HG03378 (cell line): ENCODE measurements around the gene PIP5K1B.

Experiments used
- ATAC-seq: cut with Tn5 transposase; IDR thresholded peaks from one replicate; pipeline ENCODE4 v1.9.1; 2021; ENCODE audit warnings: mild to moderate bottlenecking, moderate library complexity; ENCODE audit not compliant: unreplicated experiment

PIP5K1B gene

DNA sequence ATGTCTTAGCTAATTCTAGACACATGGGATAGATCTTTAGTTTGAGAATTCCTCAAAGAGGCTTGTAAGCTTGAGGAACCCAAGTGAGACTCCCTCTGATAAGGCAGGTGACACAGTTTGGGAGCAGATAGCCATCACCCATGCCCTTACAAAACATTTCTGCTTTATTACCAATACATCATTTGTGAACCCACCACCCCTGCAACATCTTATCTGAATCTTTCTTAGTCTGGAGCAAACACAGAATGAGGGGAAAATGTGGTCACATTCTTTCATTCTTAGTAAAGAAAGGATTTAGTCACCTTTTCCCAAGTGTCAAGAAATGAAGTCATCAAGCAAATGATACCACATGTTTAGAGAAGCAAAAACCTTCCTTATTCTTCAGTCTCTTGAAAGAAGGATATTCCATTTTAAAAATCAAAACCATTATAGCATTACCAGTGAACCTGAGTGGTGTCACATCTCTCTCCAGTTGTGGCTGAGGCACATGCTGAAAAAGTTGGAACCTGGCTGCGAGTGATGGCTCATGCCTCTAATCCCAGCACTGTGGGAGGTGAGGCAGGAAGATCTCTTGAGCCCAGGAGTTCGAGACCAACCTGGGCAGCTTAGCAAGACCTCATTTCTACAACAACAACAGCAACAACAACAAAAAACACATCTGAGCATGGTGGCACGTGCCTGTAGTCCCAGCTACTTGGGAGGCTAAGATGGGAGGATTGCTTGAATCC lies 243.0 kb downstream of the PIP5K1B start:
- no peak for ATAC-seq

DNA sequence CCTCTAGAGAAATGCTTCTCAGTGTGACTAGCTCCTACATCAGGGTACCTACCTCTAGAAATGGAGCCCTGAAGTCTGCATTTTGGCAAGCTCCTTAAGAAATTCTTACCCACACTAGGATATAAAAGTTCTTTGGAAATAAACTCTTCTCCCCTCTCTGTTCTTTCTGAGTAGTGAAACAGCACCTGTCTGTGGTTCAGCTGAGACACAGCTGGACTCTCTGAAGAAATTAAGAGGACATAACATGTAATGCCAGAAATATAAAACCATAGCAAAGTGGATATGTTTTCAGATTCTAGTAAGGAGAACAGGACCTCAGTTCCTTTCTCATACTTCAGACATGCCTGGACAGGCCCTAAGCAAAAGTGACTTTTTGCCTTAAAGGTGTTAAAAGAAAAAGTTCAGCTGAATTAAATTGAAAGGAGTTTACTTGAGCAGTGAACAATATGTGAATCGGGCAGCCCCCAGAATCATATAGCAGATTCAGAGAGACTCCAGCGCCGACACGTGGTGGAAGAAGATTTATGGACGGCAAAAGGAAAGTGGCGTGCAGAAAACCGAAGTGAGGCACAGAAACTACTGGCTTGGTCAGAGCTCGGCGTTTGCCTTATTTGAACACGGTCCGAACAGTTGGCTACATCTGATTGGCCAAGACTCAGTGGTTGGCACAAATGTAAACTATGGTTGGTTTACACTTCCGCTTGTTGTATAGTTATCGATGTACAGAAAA lies 244.4 kb downstream of the PIP5K1B start:
- ATAC-seq = no peak

DNA sequence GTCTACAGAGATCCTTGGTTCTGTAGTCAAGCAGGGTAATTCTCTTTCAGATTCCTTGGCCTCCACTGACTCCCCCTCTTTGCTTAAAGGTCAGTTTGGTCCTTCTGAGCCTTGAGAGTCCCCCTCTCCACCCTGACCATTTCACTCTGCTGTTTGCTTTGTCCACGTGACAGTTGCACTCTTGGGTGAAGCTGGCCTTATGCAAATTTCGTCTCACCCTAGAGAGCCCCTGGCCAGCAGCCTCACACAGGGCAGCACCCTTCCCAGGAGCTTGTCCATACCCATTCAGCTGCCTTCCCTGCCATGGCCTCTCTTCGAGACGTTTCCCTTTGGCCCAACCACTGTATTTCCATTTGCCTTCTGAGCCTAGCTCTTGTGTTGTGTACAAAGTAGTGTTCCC lies 245.1 kb downstream of the PIP5K1B start:
- ATAC-seq = no peak

DNA sequence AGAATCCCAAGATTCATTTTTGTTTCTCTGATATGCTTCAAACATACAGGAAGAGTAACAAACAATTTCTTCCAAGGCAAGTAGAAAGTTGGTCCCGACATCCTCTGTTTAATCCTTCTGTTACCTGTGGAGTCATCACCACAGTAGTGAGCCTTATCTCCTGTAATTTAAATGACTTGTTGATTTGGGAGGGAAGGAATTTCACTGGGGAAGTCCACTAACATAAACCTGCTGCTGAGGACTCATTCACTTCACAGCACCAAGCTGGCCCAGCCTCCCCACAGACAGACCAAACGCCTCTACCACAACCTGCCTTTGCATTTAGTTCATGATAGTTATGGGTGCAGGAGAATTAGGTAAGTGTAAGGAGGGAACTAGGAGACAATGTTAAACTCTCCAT lies 245.6 kb downstream of the PIP5K1B start:
- ATAC-seq = no peak

DNA sequence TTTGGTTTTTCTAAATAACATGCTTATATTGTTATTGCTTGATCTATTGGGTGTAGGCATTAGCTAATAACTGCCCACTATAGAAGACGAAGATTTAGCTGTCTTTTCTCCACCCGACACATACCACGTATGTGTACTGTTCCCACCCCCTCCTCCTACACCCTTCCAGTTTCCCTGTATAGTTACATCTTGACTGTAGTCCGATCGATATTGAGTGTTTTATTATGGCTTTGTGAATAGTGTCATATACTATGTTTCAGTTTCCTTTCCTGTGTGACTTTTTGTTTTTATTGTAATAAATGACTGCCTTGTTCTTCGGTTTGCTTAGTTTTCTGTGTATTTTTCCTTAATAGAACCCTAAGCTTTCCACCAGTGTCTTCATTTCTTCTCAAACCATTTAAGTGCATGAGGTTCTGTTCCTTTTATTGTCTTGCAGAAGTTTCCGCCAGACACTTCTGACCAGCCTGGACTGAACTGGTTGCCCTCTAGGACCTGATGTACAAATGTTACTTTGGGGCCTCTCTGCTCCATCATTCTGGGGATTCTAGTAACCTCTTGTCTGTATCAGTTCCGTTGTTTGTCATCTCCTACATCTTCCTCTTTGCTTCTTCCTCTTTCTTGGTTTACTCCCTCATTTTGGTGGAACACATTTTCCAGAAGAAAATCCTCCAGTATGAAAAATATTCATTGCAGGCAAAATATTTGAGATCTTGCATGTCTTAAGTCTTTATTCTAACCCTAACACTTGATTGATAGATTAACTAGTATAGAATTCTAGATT lies 247.0 kb downstream of the PIP5K1B start:
- ATAC-seq = peak; percentile 77

- no peak for ATAC-seq
Observed at GRCh38 chr9:68953771-68954170, 248.7 kb downstream of the PIP5K1B start.

DNA sequence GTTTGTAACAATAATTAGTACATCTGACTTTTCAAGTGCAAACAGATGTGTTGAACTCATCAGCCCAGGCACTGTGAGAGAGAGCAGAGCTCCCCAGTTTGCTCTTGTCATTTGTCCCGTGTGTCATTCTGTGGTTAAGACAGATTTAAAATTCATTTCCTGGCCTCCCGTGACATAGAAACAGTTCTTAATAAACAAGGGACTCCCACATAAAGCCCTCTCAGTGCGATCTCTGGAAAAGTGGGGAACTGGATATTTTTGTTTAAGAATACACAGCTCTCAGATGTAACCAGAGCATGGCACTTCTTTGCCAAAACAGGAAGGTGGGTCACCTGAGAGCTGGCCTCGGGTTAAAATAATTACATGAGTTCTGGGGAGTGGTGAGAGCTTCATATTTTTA lies 250.3 kb downstream of the PIP5K1B start:
- ATAC-seq = no peak

DNA sequence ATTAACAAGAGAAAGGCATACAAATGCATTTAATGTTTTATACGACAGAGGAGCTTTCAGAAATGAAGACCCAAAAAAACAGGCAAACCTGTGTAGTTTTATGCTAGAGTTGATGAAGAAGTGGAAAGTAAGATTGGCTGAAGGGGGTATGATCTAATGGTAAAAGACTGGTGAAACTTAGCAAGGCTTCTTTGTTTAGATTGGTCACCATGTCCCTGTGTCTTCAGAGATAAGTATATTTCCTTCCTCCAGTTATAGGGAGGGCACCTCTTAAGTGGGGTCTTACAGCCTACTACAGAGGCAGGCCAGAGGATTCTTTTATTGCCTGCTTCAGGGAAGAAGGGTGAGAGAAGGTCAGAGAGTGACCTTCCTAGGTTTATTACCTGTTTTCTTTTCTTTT lies 252.4 kb downstream of the PIP5K1B start:
- no peak for ATAC-seq

- ATAC-seq = peak; percentile 50
Observed at GRCh38 chr9:68961587-68961986, 256.5 kb downstream of the PIP5K1B start.

- ATAC-seq = no peak
Observed at GRCh38 chr9:68963416-68963815, 258.4 kb downstream of the PIP5K1B start.

- no peak for ATAC-seq
Observed at GRCh38 chr9:68964102-68964541, 259.1 kb downstream of the PIP5K1B start.

DNA sequence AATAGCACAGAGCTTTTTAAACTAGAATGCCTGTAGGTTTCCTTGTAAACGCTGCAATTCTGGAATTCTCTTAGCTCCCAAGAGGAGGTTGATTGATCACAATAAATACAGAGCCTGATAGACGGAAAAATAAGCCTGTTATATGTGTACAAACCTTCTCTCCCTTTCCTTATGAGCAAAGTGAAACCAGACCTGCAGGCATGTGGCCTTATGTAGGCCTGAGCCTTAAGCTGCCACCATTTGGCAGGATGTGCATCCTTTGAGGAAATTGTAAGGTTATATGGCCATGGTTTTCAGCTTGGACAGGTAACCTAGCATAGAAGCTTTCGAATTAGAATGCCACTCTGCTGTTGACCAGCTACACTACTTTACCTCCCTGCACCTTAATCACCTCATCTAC lies 259.7 kb downstream of the PIP5K1B start:
- ATAC-seq = no peak

DNA sequence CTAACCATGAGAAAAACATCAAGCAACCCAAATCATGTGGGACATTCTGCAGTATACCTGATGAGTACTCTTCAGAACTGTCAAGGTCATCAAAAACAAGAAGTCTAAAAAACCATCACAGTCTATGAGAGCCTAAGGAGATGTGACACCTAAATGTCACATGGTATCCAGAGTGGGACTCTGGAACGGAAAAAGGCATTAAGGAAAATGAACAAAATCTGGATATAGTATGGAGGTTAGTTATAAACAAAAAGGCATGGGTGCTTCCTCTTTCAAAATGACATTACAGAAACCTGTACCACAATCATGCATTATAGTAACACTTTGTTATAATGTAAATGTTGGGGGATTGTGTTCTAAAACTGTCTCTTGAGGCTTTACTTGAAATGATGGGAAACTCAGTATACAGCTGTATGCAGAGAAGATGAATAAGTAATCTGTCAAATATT lies 261.5 kb downstream of the PIP5K1B start:
- peak; percentile 79 for ATAC-seq

DNA sequence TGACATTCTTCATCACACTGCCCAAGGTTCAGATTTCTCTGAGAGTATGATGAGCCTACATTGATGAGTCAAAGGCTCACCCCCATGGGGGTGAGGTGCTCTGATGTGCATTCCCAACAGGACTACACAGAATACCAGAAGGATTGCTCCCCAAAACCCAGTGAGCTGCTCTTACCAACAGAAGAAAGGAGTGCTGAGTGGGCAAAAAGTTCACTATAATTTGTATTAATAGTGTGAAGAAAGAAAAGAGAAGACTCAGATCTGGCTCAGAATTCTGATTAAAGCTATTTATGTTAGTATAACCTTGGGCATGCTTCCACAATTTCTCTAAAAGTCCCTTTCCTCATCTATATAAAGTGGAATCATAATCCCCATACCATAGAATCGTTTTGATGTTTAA lies 262.8 kb downstream of the PIP5K1B start:
- no peak for ATAC-seq

- no peak for ATAC-seq
Observed at GRCh38 chr9:68969538-68969937, 264.5 kb downstream of the PIP5K1B start.

DNA sequence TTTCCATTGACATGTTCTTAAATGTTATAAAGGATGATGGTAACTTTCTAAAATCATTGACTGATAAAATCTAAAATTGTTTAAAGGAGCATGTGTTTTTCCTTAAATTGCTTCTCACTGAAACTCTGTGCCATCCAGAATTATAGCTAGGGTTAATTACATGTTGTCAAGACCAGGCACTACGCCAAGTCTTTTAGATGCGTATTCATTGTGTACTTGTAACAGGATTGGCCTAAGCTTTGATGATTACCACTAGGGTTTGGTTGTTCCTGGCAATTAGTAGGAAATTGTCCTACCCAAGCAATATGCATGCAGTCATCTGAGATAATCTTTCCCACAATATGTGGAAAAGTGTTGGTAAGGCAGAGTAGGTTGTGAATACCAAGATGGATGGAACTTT lies 265.1 kb downstream of the PIP5K1B start:
- no peak for ATAC-seq

DNA sequence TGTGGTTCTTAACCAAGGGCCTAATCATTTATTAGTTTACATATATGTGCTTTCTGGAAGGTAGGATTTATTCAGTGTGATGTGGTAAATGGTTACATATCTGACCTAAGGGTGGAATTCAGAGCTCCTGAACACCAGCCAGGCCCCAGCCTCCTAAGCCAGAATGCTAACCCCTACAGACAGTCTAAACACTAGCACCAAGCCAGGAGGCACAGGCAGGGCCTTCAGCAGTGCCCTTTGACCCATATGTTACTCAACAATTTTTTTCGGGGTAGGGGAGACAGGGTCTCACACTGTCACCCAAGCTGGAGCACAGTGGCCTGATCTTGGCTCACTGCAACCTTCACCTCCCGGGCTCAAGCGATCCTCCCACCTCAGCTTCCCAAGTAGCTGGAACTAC lies 268.6 kb downstream of the PIP5K1B start:
- no peak for ATAC-seq

GRCh38 chr9:68974431-68974830 lies 269.4 kb downstream of the PIP5K1B start:
- ATAC-seq = peak; percentile 93

DNA sequence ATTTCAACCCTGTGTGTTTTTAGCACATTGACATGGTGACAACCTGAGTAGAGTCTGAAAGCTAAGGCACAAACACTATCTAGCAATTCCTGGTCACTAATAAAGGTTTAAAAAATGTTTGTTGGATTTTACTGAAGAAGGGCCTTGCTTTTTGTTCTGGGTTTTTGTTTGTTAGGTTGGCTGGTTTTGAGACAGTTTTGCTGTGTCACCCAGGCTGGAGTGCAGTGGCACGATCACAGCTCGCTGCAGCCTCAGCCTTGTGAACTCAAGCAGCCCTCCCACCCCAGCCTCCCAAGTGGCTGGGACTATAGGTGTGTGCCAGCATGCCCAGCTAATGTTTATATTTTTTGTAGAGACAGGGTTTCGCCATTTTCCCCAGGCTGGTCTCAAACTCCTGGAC lies 269.9 kb downstream of the PIP5K1B start:
- ATAC-seq = no peak

- no peak for ATAC-seq
Observed at GRCh38 chr9:68975365-68976043, 270.5 kb downstream of the PIP5K1B start.

DNA sequence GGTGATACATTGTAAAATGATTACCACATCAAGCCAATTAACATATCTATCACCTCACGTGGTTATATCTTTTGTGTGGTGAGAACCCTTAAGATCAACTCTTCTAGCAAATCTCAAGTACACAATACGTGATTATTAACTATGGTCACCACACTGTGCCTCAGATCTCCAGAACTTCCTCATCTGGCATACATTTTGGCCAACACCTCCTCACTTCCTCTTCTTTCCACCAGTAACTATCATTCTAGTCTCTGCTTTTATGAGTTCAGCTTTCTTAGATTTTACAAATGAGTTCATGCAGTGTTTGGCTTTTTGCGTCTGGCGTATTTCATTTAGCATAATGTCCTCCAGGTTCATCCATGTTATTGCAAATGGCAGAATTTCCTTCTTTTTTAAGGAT lies 273.0 kb downstream of the PIP5K1B start:
- peak; percentile 31 for ATAC-seq
